ENCODE measurements around the gene EPHA2.

DNA sequence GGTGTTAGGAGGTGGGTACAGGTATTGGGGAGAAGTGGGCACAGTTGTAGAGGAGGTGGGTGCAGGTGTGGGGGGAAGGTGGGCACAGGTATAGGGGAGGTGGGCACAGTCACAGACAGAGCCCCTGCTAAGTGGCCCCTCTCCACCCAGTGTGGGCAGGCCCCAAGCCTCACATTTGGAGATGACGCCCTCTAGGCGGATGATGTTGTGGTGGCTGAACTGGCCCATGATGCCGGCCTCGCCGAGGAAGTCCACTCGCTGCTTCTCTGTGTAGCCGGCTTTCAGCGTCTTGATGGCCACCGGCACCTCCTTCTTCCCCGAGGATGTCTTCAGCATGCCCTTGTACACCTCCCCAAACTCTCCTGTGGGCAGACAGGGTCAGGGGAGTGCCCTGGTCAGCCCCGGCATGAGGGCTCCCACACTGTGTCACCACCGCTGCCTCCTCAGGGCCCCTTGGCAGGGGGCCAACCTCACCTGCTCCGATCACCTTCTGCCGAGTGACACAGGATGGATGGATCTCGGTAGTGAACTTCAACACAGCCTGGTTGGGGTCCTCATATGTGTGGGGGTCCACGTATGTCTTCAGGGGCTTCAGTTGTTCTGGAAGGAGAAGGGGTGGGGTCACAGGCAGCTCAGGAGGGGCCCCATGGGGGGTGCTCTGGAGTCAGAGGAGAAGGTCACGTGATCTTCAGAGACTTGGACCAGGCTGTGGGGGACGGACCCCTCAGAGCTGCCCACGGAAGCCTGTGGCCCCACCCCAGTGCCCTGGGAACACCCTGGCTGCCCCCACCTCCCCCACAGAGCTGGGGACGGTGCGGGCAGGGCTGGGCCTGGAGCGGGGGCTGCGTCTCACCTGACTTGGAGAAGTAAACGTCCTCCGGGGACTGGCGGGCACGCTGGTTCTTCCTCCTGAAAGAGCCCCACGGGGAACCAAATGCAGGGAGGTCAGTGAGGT is 22.6 kb downstream of the EPHA2 start:
- TF ChIP-seq, protein P1, sequence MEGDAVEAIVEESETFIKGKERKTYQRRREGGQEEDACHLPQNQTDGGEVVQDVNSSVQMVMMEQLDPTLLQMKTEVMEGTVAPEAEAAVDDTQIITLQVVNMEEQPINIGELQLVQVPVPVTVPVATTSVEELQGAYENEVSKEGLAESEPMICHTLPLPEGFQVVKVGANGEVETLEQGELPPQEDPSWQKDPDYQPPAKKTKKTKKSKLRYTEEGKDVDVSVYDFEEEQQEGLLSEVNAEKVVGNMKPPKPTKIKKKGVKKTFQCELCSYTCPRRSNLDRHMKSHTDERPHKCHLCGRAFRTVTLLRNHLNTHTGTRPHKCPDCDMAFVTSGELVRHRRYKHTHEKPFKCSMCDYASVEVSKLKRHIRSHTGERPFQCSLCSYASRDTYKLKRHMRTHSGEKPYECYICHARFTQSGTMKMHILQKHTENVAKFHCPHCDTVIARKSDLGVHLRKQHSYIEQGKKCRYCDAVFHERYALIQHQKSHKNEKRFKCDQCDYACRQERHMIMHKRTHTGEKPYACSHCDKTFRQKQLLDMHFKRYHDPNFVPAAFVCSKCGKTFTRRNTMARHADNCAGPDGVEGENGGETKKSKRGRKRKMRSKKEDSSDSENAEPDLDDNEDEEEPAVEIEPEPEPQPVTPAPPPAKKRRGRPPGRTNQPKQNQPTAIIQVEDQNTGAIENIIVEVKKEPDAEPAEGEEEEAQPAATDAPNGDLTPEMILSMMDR (IDR thresholded peaks at IDR 0.05; ENCODE audit: low read depth, low read length), result no peak
- TF ChIP-seq MYC (IDR thresholded peaks at IDR 0.05; ENCODE audit: low read depth, low read length), result no peak
